SKM-1 treated with dmso at 0.1 percent for 144 hours (cell line): ENCODE data around the gene OLFML2A.

Experiments used
- DNase-seq: peaks from one replicate; lab custom pipeline; 2025; ENCODE audit not compliant: unreplicated experiment; lab: John Stamatoyannopoulos, UW

OLFML2A gene

DNA sequence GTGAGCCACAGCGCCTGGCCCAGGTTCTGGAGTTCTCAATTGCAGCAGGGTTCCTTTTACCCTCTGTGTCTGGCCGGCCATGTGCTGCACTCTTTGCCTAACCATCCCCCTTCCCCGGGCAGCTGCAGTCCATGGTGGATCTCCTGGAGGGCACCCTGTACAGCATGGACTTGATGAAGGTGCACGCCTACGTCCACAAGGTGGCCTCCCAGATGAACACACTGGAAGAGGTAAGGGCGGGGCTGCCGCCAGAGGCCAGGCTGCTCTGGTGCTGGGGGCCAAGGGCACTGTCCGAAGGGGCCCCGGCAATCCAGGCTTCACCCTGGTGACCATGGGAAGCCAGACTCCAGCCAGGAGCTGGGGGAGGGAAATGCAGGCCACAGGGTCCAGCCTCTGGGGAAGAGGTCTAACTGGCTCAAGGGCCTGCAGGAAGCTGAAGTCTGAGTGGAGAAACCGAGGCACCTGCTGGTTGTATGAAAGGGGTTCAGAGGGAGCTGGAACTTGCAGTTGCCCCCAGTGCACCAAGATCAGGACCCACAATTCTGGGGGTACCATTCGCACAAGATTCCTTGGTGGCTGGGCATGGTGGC lies 18.1 kb downstream of the OLFML2A start:
- no peak for DNase-seq

DNA sequence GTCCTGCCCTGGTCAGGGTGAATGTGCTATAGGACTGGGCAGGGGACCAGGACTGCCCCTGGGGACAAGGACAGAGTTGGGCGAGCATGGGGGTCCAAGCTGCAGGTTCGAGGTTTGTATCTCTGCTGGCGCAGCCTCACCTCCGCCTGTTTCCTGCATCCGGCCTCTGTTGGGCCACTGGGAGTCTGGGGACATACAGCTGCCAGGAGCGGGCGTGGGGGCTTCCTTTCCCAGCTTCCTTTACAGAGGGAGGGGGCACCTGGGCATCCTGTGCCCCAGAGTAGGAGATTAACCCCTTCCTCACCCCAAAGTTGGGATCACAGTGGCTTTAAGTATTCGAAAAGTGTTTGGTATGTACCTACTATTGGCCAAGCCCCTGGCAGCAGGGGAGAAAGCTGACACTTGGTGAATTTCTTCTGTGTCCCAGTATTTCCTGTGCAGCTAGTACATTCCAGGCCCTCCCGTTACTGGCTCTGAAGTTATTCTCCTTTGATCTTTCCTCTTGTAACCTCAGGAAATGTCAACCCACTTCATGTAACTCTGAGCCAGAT lies 19.0 kb downstream of the OLFML2A start:
- DNase-seq: no peak

DNA sequence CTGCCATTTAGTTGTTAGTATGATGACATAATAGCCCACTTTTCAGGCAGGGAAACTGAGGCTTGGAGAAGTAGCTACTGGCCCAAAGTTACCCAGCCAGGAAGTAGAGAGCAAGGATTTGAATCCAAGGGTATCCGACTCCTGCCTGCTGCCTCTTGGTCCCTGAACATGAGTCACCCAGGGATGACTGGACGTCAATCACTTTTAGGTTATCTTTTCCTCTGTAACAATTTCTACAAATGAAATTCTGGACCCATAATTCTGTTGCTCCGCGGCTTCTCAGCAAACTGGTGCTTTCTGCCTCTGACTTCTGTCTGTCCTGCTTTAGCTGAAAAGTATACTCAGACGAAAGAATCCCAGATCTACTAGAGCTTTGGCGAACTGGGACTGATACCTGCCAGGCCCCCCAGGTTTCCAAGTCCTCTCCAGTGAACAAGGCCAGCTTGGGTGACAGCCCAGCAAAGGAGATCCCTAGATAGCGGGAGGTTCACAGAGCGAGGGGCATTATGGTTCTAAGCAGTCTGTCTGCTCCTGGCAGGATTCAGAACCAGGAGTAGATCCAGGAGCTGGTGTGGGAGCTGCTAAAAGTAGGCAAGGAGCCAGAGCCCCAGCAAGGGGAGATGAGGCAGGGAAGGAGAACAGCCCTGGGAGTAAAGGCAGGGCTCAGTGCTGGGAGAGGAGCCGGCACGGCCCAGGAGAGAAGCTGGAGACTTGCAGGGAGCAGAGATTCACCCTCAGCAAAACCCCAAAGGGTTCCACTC lies 20.6 kb downstream of the OLFML2A start:
- DNase-seq: no peak

DNA sequence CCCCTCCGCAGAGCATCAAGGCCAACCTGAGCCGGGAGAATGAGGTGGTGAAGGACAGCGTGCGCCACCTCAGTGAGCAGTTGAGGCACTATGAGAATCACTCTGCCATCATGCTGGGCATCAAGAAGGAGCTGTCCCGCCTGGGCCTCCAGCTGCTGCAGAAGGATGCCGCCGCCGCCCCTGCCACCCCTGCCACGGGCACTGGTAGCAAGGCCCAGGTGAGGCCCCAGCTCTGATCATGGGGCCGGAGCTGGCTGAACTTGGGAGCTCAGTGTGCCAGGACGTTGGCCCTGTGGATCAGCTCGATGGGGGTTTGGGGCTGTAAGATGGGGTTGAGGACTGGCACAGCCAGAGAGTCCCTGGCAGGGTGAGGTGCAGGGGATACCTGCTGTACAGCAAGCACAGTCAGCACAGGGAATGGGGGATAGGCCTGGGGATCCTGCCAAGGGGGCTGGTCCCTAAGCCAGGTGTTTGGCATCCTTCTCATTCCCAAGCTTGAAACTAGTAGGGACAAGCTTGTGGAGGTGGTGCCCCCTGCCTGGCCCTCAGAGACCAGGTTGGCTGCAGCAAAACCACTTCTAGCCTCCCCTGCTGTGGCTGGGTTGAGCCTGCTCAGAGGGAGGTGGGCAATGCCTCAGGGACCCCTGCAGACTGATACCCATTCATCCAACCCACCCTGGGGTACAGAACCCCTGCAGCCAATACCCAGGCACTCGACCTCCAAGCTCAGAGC lies 22.5 kb downstream of the OLFML2A start:
- no peak for DNase-seq

DNA sequence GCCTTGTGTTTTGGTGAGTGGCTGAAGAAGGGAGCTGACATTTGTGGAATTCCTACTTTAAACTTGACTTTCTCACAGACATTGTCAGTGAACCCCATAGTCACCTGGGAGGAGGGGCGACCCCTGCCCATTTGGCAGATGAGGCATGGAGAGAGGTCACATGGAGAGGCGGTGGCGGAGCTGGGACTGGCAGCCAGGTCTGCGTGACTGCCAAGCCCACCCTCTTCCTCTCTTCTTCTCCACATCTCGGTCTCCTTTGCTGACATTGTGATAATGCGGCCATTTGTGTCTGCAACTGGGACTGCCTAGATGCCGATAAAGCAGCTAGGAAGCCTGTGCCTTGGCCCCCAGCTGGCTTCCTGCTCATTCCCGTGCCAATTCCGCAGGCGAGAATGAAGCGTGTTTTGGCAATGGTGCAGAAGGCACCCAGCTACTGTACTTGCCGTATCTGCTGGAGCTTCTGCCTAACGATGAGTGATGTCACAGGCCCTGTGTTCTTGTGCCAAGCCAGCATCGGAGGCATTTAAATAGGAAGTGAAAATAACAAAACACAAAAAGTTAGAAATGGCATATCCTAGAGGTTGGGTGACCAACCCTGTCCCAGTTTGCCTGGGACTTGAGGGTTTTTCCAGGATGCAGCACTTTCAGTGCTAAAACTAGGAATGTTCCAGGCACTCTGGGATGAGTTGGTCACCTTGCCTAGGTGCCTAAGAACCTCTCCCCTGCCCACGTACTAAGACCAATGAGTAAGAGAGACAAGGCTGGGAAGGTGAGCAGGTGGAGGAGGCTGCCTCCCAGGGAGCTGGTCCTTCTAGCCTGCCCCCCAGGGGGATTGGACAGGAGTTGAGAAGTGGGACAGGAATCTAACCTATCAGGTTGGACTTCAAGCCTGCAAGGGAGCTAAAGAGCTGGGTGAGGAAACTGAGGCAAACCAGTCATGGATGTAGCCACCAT lies 23.6 kb downstream of the OLFML2A start:
- DNase-seq: no peak

DNA sequence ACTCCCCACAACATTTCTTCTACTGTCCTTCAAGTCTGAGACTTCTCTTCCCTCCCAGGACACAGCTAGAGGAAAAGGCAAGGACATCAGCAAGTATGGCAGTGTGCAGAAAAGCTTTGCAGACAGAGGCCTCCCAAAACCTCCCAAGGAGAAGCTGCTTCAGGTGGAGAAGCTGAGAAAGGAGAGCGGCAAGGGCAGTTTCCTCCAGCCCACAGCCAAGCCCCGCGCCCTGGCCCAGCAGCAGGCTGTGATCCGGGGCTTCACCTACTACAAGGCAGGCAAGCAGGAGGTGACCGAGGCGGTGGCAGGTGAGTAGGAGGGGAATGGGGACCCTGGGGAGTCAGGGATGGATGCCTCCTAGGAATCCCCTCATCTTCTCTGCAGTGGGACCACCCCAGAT lies 24.4 kb downstream of the OLFML2A start:
- DNase-seq: no peak

DNA sequence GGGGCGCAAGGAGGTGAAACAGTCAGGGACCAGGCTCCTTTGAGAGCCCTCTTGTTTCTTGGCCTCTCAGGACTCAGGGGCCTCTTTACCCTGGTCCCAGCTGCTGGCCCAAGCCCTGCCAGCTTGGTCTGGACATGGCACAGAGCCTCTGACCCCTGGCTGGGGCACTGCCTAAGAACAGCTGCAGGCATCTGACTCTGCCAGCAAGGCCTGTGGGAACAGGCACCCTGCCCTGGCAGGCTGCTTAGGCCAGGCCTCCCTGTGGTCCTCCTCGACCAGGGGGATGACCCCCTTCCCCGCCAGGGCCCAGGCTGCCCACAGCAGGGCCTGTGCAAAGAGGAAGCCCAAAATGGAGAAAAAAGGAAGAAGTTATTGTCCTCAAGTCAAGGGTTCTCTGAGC lies 25.5 kb downstream of the OLFML2A start:
- DNase-seq: no peak

DNA sequence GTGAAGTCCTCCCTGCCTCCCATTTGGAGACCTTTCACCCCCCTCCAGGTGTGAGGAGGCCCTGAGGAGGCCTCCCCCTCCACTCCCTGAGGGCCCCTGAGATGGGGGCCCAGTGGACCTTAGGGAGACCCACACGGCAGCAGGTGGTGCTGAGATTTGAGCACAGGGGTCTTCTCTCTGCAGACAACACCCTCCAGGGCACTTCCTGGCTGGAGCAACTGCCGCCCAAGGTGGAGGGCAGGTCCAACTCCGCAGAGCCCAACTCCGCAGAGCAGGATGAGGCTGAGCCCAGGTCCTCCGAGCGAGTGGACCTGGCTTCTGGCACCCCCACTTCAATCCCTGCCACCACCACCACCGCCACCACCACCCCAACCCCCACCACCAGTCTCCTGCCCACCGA lies 27.0 kb downstream of the OLFML2A start:
- no peak for DNase-seq

DNA sequence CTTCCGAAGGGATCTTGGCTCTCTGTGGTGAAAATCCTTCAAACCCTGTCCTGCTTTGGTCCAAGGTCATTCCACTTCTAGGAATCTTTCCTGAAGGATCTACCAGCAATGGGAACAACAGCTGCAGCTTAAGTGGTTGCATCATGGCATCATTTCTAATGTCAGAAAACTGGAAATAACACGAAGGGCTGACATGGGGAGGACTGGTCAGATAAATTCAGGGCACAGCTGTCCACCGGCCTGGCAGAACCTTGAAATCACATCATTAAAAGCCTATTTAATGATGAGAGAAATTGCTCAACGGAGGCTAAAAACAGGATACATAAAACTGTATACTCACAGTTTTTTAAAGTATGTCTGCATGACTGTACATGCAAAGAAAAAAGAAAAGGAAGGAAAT lies 28.3 kb downstream of the OLFML2A start:
- DNase-seq: no peak

DNA sequence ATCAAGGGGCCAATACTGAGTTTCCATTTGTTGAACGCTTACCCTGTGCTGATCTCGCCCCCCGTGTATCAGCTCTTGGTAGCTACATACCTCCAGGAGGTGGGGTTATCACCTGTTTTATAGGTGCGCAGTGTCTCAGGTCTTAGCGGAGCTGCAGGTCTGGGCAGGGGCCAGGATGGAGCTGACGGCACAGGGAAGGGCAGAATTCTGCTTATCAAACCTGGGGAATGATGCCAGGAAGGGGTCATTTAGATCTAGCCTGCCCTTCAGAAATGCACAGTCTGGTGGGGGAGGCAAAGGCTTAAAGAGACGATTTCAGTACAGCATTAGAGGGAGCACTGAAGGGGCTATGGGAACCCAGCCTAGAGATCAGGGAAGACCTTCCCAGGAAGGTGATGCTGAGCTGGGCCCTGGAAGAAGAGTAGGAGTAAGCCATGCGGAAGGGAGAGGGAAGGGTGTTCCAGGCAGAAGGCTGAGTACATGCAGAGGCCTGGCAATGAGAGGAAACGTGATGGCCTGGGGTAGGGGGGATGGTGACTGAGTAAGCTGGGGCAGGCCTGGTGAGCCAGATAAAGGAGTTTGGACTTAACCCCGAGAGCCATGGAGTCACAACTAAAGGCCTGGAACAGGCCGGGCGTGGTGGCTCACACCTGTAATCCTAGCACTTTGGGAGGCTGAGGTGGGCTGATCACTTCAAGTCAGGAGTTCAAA lies 31.5 kb downstream of the OLFML2A start:
- no peak for DNase-seq

DNA sequence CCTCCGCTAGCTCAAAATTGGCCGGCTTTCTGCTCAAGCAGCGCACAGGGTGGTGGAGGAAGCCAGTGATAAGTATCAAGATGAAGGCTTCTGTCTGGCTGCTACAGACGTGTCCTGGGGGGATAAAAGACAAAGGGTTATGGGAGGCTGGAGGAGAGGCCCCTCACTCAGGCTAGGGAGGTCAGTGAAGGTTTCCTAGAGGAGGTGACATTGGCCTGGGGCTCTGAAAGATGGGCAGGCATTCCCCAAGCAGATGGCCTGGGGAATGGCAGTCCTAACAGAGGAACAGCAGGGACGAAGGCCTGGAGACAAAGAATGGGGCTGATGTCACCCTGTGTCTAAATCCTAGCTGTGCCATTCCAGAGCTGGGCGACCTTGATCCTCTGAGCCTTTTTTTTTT lies 32.3 kb downstream of the OLFML2A start:
- no peak for DNase-seq

DNA sequence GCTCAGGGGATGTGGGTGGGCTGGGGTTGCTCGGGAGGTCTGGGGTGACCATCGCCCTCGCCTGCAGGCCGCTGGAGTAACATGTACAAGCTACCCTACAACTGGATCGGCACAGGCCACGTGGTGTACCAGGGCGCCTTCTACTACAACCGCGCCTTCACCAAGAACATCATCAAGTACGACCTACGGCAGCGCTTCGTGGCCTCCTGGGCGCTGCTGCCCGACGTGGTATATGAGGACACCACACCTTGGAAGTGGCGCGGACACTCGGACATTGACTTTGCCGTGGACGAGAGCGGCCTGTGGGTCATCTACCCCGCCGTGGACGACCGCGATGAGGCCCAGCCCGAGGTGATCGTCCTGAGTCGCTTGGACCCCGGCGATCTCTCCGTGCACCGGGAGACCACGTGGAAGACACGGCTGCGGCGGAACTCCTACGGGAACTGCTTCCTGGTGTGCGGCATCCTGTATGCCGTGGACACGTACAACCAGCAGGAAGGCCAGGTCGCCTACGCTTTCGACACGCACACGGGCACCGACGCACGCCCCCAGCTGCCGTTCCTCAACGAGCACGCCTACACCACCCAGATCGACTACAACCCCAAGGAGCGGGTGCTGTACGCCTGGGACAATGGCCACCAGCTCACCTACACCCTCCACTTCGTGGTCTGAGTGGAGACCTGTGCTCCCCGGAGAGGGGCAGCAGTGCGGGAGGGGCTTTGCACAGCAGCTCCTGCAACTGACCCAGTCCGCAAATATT lies 33.0 kb downstream of the OLFML2A start:
- no peak for DNase-seq

DNA sequence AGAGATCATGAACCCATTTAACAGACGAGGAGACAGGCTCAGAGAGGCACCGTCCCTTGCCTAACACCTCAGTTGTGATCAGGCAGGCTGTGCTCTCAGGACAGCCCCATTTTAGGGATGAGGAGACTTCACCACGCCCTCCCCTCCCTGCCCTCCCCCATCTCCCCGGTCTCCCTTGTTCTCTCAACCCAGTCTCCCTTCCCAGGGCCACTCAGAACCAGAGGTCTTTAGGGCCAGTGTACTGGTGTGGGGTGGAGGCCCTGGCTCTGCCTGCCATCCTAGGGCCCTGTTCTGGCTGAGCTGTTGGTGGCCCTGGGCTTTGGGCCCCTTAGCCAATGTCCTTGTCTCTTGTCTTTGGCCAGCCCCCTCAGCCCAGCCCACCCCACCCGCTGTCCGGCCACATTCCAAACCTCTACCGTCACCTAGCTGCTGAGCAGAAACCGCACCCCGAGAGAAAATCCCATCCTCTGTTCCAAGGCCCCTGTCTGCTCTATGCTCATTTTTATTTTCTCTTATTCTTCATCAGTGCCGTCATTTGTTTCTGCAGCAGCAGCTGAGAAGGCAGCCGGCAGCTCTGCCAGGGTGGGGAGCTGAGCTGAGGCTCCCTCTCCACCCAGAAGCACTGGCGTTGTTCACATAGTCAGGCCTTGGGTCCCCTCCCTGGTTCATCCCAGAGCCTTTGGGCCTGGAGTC lies 33.9 kb downstream of the OLFML2A start:
- no peak for DNase-seq

DNA sequence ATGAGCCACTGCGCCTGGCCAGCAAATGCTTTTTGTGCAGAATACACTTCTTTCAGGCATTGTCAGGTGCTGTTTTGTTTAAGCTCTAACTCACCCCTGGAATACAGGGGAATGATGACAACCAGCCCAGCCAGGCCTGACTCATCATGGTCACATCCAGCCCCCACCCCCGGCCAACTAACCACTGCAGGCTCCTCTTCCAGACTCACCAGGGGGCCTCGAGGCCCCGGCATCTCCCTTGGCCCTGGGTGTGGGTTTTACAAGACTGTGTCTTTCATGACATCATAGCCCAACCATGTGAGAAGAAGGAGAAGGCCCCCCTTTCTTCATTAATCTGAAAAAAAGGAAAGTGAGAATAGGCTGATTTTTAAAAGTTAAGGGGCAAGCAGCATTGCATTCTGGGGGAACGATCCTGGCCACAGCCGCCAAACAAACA lies 35.5 kb downstream of the OLFML2A start:
- DNase-seq: no peak

DNA sequence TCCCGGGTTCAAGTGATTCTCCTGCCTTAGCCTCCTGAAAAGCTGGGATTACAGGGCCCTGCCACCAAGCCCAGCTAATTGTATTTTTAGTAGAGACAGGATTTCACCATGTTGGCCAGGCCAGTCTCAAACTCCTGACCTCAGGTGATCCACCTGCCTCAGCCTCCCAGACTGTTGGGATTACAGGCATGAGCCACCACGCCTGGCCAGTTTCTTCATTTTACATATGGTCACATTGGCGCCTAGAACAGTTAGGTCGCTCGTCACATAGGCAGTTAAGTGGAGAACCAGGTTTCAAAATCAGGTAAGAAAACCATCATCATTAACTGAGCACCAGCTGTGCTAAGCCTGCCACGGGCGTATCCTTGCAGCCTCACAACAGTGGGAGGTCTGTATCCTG lies 36.1 kb downstream of the OLFML2A start:
- no peak for DNase-seq

DNA sequence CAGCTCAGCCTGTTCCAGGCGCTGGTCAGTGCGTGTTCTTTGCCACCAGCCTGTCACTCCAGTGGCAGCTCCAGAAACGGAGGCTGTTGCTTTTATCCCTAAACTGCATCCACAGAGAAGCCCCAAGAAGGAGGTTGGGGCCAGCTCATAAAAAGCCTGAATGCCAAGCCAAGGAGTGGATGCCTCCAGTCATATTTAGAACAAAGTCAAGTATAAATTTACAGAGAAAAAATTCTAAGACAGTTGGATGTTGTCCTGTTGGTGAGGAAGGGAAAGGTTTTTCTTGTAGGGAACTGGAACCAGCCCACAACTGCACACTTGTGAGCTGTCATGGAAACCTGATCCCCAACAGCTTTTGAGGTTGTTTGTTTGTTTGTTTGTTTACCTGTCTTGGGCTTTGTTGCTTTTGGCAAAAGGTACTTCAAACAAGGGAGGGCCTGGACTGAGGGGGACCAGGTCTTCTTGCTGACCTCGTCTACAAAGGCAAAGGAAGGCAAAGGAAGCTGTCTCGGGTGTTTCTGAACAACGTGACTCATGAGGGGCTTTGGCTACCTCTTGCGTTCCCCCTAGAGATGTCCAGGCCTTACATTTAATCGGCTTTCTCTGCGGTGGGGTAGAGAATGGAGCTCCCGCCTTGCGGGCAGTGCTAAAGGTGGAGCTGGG lies 36.7 kb downstream of the OLFML2A start:
- no peak for DNase-seq

DNA sequence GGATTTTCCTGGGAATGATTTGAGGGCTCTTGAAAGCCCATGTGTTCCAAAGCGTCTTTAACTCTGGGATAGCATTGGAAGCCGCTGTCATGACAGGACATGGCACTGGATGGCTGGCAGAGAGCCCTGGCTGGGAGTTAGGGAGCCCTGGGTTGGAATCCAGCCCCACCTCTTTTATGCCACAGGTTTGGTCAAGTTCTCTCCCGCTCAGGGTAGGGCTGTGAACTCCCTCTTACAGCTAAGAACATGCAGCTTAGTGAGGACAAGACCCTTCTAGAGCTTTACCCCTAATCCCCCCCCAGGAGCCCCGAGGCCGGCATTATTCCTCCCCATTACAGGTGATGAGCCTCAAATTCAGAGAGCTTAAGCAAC lies 37.2 kb downstream of the OLFML2A start:
- no peak for DNase-seq

DNA sequence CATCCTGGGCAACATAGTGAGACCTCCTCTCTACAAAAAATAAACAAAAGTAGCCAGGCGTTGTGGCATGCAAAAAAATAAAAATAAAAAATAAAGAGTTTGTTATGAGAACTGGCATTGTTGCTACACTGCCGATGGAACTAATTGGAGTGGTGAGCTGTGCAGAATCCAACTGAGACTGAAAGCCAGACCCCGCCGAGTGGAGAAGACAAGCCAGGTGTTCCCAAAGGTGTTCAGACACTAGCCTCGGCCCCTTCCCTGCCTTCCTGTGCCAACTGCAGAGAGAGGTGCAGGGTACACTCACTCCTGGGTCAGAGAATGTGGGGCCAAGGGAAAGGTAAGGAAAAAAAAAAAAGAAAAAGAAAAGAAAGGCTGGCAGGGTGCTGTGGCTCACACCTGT lies 38.7 kb downstream of the OLFML2A start:
- no peak for DNase-seq
